Progenitor cell of endocrine pancreas (in vitro differentiated cells): ENCODE results near the gene ATP5F1A. TPM values are rescaled to one million over a fixed set of nuclear protein-coding genes. Genes with fewer than 3 reads are reported as not detected.
"Not testable (repeated sequence)": the region's sequence is repeated elsewhere in the genome, so short reads cannot be mapped to it uniquely, and the experiment has no call there.

Experiments used
- DNase-seq: peaks from one replicate; pipeline ENCODE4 v3.0.0; 2021; ENCODE audit warnings: low spot score; ENCODE audit not compliant: unreplicated experiment
- H3K27ac Mint-ChIP-seq: 2 replicates; pipeline ENCODE4 v1.8.0; 2021; ENCODE audit warnings: mild to moderate bottlenecking, moderate library complexity, mixed read lengths
- H3K27me3 Mint-ChIP-seq: 2 replicates; pipeline ENCODE4 v1.8.0; 2021; ENCODE audit warnings: mixed read lengths
- H3K36me3 Mint-ChIP-seq: 2 replicates; pipeline ENCODE4 v1.8.0; 2022; ENCODE audit warnings: mixed read lengths; ENCODE audit not compliant: insufficient read depth
- H3K4me1 Mint-ChIP-seq: 2 replicates; pipeline ENCODE4 v1.8.0; 2021; ENCODE audit warnings: low read depth, mixed read lengths
- H3K4me3 Mint-ChIP-seq: 2 replicates; pipeline ENCODE4 v1.8.0; 2021; ENCODE audit warnings: low read depth, mild to moderate bottlenecking, moderate library complexity, mixed read lengths
- H3K9me3 Mint-ChIP-seq: 2 replicates; pipeline ENCODE4 v1.8.0; 2021; ENCODE audit warnings: low read depth, mixed read lengths
- CTCF ChIP-seq: fragments of 200-600 bp; sonication (generic); IDR thresholded peaks from one replicate; pipeline ENCODE4 v1.5.0; 2021; ENCODE audit warnings: antibody characterized with exemption, mild to moderate bottlenecking; ENCODE audit not compliant: unreplicated experiment
- total RNA-seq: library from RNA; stranded (reverse); gene quantifications from 2 replicates; pipeline ENCODE4 v1.2.1, GENCODE V29; 2021

ATP5F1A gene
- total RNA-seq, 1 donor from 2014 or later = 375 TPM

DNA sequence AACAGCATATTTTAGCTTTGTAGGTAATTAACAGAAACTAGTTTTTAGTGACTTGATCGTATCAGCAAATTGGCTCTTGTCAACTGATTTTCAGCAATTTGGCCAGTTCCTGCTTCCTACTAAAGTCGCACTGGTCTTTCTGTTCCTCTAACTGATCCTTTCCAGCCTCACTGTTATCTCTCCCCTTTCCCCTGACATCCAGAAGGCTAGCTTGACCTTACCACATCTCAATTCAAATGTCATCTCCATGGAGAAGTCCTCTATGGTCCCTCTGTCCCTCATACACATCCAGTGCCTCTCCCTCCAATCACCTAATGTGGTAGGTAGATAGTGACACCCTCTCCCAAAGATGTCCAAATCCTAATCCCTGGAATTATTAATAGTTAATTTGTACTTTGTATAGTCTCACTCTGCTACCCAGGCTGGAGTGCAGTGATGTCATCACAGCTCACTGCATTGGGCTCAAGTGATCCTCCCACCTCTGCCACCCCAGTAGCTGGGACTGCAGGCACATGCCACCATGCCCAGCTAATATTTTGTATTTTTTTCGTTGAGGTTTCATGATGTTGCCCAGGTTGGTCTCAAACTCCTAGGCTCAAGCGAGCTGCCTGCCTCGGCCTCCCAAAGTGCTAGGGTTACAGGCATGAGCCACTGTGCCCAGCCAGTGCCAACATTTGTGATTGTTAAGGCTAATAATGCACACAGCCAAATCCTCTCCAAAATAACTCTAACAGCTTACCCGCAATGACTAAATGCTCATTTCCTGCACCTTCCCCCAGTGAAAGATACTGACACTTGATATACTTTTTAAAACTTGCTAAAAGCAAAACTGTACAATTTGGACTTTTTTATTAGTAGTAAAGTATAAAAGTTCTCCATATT lies 42.9 kb downstream of the ATP5F1A start:
- H3K4me1 Mint-ChIP-seq = peaks cover 5% of the 10 kb centered on the region
- H3K4me3 Mint-ChIP-seq = no peak overlapping the region
- no peaks in the 10 kb centered on the region for H3K9me3 Mint-ChIP-seq
- no peaks in the 10 kb centered on the region for H3K36me3 Mint-ChIP-seq
- TF ChIP-seq CTCF = no peak
- H3K27me3 Mint-ChIP-seq = no peaks in the 10 kb centered on the region
- no peak for DNase-seq
- H3K27ac Mint-ChIP-seq = no peak overlapping the region

- Mint-ChIP-seq H3K27ac (no peak overlapping the region), H3K9me3 (no peaks in the 10 kb centered on the region), H3K4me3 (no peak overlapping the region), H3K36me3 (no peaks in the 10 kb centered on the region), H3K4me1 (peaks cover 5% of the 10 kb centered on the region), H3K27me3 (no peaks in the 10 kb centered on the region)
- DNase-seq = no peak
- TF ChIP-seq CTCF = no peak
Measured at GRCh38 chr18:46053368-46054095, 44.6 kb downstream of the ATP5F1A start.

- no peak overlapping the region for H3K27ac Mint-ChIP-seq
- no peaks in the 10 kb centered on the region for H3K36me3 Mint-ChIP-seq
- peaks cover 5% of the 10 kb centered on the region for H3K4me1 Mint-ChIP-seq
- no peak overlapping the region for H3K4me3 Mint-ChIP-seq
- TF ChIP-seq CTCF = no peak
- H3K27me3 Mint-ChIP-seq = no peaks in the 10 kb centered on the region
- no peaks in the 10 kb centered on the region for H3K9me3 Mint-ChIP-seq
- no peak for DNase-seq
Measured at GRCh38 chr18:46051731-46052461, 46.2 kb downstream of the ATP5F1A start.

GRCh38 chr18:46050268-46050667 lies 47.8 kb downstream of the ATP5F1A start:
- Mint-ChIP-seq H3K27ac (no peak overlapping the region), H3K4me3 (no peak overlapping the region), H3K9me3 (no peaks in the 10 kb centered on the region), H3K27me3 (no peaks in the 10 kb centered on the region), H3K36me3 (no peaks in the 10 kb centered on the region), H3K4me1 (peaks cover 5% of the 10 kb centered on the region)
- DNase-seq = no peak
- no peak for TF ChIP-seq CTCF

DNA sequence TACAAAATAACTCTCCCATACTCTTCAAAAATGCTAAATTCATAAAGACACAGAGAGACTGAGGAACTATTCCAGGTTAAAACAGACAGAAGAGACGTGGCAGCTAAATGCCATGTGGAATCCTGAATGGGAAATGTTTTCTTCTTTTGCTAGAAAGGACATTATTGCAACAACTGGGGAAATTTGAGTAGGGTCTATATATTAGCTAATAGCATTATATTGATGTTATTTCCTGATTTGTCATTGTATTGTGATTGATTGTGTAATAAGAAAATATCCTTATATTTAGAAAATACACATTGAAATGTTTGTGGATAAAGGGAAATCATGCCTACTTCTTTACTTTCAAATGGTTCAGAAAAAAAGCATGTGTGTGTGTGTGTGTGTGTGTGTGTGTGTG lies 49.5 kb downstream of the ATP5F1A start:
- Mint-ChIP-seq H3K4me3 (no peak overlapping the region), H3K27me3 (no peaks in the 10 kb centered on the region), H3K36me3 (no peaks in the 10 kb centered on the region), H3K9me3 (no peaks in the 10 kb centered on the region), H3K4me1 (peaks cover 5% of the 10 kb centered on the region), H3K27ac (no peak overlapping the region)
- no peak for DNase-seq
- no peak for TF ChIP-seq CTCF

DNA sequence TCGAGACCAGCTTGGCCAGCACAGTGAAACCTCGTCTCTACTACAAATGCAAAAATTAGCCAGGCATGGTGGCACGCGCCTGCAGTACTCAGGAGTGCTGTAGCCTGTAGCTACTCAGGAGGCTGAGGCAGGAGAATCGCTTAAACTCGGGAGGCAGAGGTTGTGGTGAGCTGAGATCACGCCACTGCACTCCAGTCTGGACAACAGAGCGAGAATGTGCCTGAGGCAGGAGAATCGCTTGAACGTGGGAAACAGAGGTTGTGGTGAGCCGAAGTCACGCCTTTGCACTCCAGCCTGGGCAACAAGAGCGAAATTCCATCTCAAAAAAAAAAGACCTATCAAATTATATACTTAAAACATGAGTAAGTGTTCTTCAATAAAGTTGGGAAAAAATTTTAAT lies 50.7 kb downstream of the ATP5F1A start:
- H3K4me3 Mint-ChIP-seq, DNase-seq, H3K27me3 Mint-ChIP-seq, H3K4me1 Mint-ChIP-seq, H3K9me3 Mint-ChIP-seq, H3K36me3 Mint-ChIP-seq, H3K27ac Mint-ChIP-seq: not testable (repeated sequence)
